ENCODE results near the gene FANK1. TPM values are rescaled to one million over a fixed set of nuclear protein-coding genes. Genes with fewer than 3 reads are reported as not detected.
A peak's percentile ranks its signal among the peaks of the same experiment; 100 is the strongest.
"Not testable (repeated sequence)": the region's sequence is repeated elsewhere in the genome, so short reads cannot be mapped to it uniquely, and the experiment has no call there.

Gene FANK1
- total and polyA plus RNA-seq, 2 experiments from 2014 or later = 2.9 to 6.0 TPM

GRCh38 chr10:125895130-125896087, 955 bp upstream of the FANK1 start:
- Histone ChIP-seq H3K4me3 (peak overlapping the region; percentile 73), H3K79me2 (peaks cover 43% of the 10 kb centered on the region), H3K4me2 (peak overlapping the region; percentile 78), H2AFZ (peak overlapping the region; percentile 86), H3K27ac (peak overlapping the region; percentile 95)
- WGBS (ENCODE audit: low lambda C conversion rate, missing lambda C conversion rate) = 39% methylated on average over 50 of the region's 50 CpGs
- H3K9me2 ChIP-seq (replicated peaks; ENCODE audit: insufficient read depth); H4K20me1 ChIP-seq (ENCODE audit: insufficient read depth, poor library complexity, severe bottlenecking); H3K4me1 ChIP-seq (ENCODE audit: insufficient read depth); H3K27me3 ChIP-seq; H3K36me3 ChIP-seq (replicated peaks; ENCODE audit: insufficient read depth, low read depth); H3K9me3 ChIP-seq (ENCODE audit: low read depth): not testable (repeated sequence)
- peak; percentile 81 for DNase-seq (ENCODE audit: low spot score)

- Histone ChIP-seq H3K4me3 (peak overlapping the region; percentile 3), H2AFZ (peak overlapping the region; percentile 87), H3K4me2 (peak overlapping the region; percentile 76), H3K27ac (peak overlapping the region; percentile 95), H3K79me2 (peaks cover 26% of the 10 kb centered on the region)
- H3K4me1 ChIP-seq (ENCODE audit: insufficient read depth); H3K9me3 ChIP-seq (ENCODE audit: low read depth); DNase-seq (ENCODE audit: low spot score); H4K20me1 ChIP-seq (ENCODE audit: insufficient read depth, poor library complexity, severe bottlenecking); H3K36me3 ChIP-seq (replicated peaks; ENCODE audit: insufficient read depth, low read depth); H3K9me2 ChIP-seq (replicated peaks; ENCODE audit: insufficient read depth); H3K27me3 ChIP-seq: not testable (repeated sequence)
- 53% methylated on average over 4 of the region's 4 CpGs for WGBS (ENCODE audit: low lambda C conversion rate, missing lambda C conversion rate)
These were observed 953 bp downstream of the FANK1 start for GRCh38 chr10:125897317-125897716.

- not testable (repeated sequence) for H2AFZ ChIP-seq; H4K20me1 ChIP-seq (ENCODE audit: insufficient read depth, poor library complexity, severe bottlenecking); H3K79me2 ChIP-seq; H3K4me2 ChIP-seq; H3K9me2 ChIP-seq (replicated peaks; ENCODE audit: insufficient read depth); H3K27me3 ChIP-seq; DNase-seq (ENCODE audit: low spot score); H3K4me1 ChIP-seq (ENCODE audit: insufficient read depth); H3K9me3 ChIP-seq (ENCODE audit: low read depth); H3K4me3 ChIP-seq; H3K36me3 ChIP-seq (replicated peaks; ENCODE audit: insufficient read depth, low read depth)
- peak overlapping the region; percentile 82 for H3K27ac ChIP-seq
- 41% methylated on average over 3 of the region's 3 CpGs for WGBS (ENCODE audit: low lambda C conversion rate, missing lambda C conversion rate)
These were observed 4.6 kb downstream of the FANK1 start for GRCh38 chr10:125900963-125901362.

GRCh38 chr10:125903135-125903640, 6.8 kb downstream of the FANK1 start:
- H3K27me3 ChIP-seq; H3K9me2 ChIP-seq (replicated peaks; ENCODE audit: insufficient read depth); H3K4me3 ChIP-seq; H3K27ac ChIP-seq; H3K4me1 ChIP-seq (ENCODE audit: insufficient read depth); H2AFZ ChIP-seq; H3K4me2 ChIP-seq; H3K9me3 ChIP-seq (ENCODE audit: low read depth); H3K79me2 ChIP-seq; H4K20me1 ChIP-seq (ENCODE audit: insufficient read depth, poor library complexity, severe bottlenecking); H3K36me3 ChIP-seq (replicated peaks; ENCODE audit: insufficient read depth, low read depth): not testable (repeated sequence)
- peak; percentile 12 for DNase-seq (ENCODE audit: low spot score)
- WGBS (ENCODE audit: low lambda C conversion rate, missing lambda C conversion rate) = 60% methylated on average over 3 of the region's 3 CpGs

GRCh38 chr10:125905069-125905994, 9.0 kb downstream of the FANK1 start:
- H2AFZ ChIP-seq; H3K4me1 ChIP-seq (ENCODE audit: insufficient read depth); H3K9me3 ChIP-seq (ENCODE audit: low read depth); H3K79me2 ChIP-seq; H3K4me3 ChIP-seq; H3K27me3 ChIP-seq; H3K9me2 ChIP-seq (replicated peaks; ENCODE audit: insufficient read depth); H4K20me1 ChIP-seq (ENCODE audit: insufficient read depth, poor library complexity, severe bottlenecking); DNase-seq (ENCODE audit: low spot score); H3K4me2 ChIP-seq; H3K36me3 ChIP-seq (replicated peaks; ENCODE audit: insufficient read depth, low read depth); H3K27ac ChIP-seq: not testable (repeated sequence)
- WGBS (ENCODE audit: low lambda C conversion rate, missing lambda C conversion rate) = 82% methylated on average over 2 of the region's 5 CpGs

- H3K4me2 ChIP-seq; H3K4me1 ChIP-seq (ENCODE audit: insufficient read depth); H3K27ac ChIP-seq; H3K9me3 ChIP-seq (ENCODE audit: low read depth); H4K20me1 ChIP-seq (ENCODE audit: insufficient read depth, poor library complexity, severe bottlenecking); H3K79me2 ChIP-seq; H3K9me2 ChIP-seq (replicated peaks; ENCODE audit: insufficient read depth); H3K27me3 ChIP-seq; H3K36me3 ChIP-seq (replicated peaks; ENCODE audit: insufficient read depth, low read depth); DNase-seq (ENCODE audit: low spot score); H3K4me3 ChIP-seq; H2AFZ ChIP-seq: not testable (repeated sequence)
- 80% methylated on average over 2 of the region's 2 CpGs for WGBS (ENCODE audit: low lambda C conversion rate, missing lambda C conversion rate)
These were observed 11.2 kb downstream of the FANK1 start for GRCh38 chr10:125907598-125907997.

- not testable (repeated sequence) for H3K4me1 ChIP-seq (ENCODE audit: insufficient read depth); DNase-seq (ENCODE audit: low spot score); H3K27ac ChIP-seq; H3K27me3 ChIP-seq; H3K79me2 ChIP-seq; H3K36me3 ChIP-seq (replicated peaks; ENCODE audit: insufficient read depth, low read depth); H3K9me3 ChIP-seq (ENCODE audit: low read depth); H3K4me2 ChIP-seq; H4K20me1 ChIP-seq (ENCODE audit: insufficient read depth, poor library complexity, severe bottlenecking); H3K9me2 ChIP-seq (replicated peaks; ENCODE audit: insufficient read depth); H3K4me3 ChIP-seq; H2AFZ ChIP-seq
- WGBS (ENCODE audit: low lambda C conversion rate, missing lambda C conversion rate) = 61% methylated on average over 2 of the region's 2 CpGs
These were observed 12.4 kb downstream of the FANK1 start for GRCh38 chr10:125908813-125909212.

GRCh38 chr10:125909491-125909890, 13.1 kb downstream of the FANK1 start:
- H3K9me2 ChIP-seq (replicated peaks; ENCODE audit: insufficient read depth); H2AFZ ChIP-seq; H3K27ac ChIP-seq; H3K4me2 ChIP-seq; H4K20me1 ChIP-seq (ENCODE audit: insufficient read depth, poor library complexity, severe bottlenecking); H3K36me3 ChIP-seq (replicated peaks; ENCODE audit: insufficient read depth, low read depth); H3K27me3 ChIP-seq; H3K79me2 ChIP-seq; H3K9me3 ChIP-seq (ENCODE audit: low read depth); DNase-seq (ENCODE audit: low spot score); H3K4me1 ChIP-seq (ENCODE audit: insufficient read depth); H3K4me3 ChIP-seq: not testable (repeated sequence)
- WGBS (ENCODE audit: low lambda C conversion rate, missing lambda C conversion rate) = 78% methylated on average over 3 of the region's 3 CpGs
